Measurements from ENCODE around the gene NAB1. TPM values are rescaled to one million over a fixed set of nuclear protein-coding genes. Genes with fewer than 3 reads are reported as not detected.

The NAB1 gene
- total and polyA plus RNA-seq, 8 donors = 14.2 to 121 (median 35.3) TPM

DNA sequence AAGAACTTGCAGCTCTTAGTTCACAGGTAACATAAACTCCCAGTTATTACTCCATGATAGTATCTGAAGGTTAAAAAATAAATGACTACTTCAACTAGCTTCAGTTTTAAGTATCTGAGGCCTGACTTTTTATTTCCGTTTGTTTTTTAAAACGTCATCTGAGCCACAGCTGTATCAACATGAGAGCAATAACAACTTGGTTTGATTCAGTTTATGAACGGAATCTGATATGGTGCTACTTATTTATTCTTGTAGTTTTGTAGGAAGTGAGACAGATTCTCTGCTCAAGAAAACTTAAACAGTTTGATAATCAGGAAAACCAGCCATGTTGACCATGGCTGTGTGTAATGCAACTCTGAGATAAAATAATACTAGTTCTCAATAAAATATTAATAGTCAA, 34.9 kb downstream of the NAB1 start:
- peaks cover 0 to 38% (median 36%) of the 10 kb centered on the region in 4 donors for H3K36me3 ChIP-seq
- peaks cover 0 to 25% (median 7%) of the 10 kb centered on the region in 4 donors for H3K4me1 ChIP-seq
- no peak for TF ChIP-seq POLR2AphosphoS5 (IDR thresholded peaks at IDR 0.05)
- TF ChIP-seq POLR2A (IDR thresholded peaks at IDR 0.05) = no peak
- TF ChIP-seq, protein P1, sequence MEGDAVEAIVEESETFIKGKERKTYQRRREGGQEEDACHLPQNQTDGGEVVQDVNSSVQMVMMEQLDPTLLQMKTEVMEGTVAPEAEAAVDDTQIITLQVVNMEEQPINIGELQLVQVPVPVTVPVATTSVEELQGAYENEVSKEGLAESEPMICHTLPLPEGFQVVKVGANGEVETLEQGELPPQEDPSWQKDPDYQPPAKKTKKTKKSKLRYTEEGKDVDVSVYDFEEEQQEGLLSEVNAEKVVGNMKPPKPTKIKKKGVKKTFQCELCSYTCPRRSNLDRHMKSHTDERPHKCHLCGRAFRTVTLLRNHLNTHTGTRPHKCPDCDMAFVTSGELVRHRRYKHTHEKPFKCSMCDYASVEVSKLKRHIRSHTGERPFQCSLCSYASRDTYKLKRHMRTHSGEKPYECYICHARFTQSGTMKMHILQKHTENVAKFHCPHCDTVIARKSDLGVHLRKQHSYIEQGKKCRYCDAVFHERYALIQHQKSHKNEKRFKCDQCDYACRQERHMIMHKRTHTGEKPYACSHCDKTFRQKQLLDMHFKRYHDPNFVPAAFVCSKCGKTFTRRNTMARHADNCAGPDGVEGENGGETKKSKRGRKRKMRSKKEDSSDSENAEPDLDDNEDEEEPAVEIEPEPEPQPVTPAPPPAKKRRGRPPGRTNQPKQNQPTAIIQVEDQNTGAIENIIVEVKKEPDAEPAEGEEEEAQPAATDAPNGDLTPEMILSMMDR (IDR thresholded peaks at IDR 0.05) = no peak
- H3K4me3 ChIP-seq = no peak overlapping the region
- H3K27ac ChIP-seq = no peak overlapping the region
- no peaks in the 10 kb centered on the region for H3K27me3 ChIP-seq
- H3K9me3 ChIP-seq = no peaks in the 10 kb centered on the region
- WGBS, 5 donors = 16 to 44% (median 36%) methylated on average over 3 of the region's 3 CpGs
- intact Hi-C loops (cut with DNase I; ENCODE audit: low total_unique reads) = no loop called here
- DNase-seq = no peak

- no peak for TF ChIP-seq POLR2A (IDR thresholded peaks at IDR 0.05)
- TF ChIP-seq POLR2AphosphoS5 (IDR thresholded peaks at IDR 0.05) = no peak
- no peak for TF ChIP-seq EP300 (IDR thresholded peaks at IDR 0.05)
- TF ChIP-seq, protein P1 (IDR thresholded peaks at IDR 0.05) = no peak
- WGBS, 5 donors = 67 to 79% (median 74%) methylated on average over 2 of the region's 2 CpGs
- no peak overlapping the region for H3K27ac ChIP-seq
- intact Hi-C loops (cut with DNase I; ENCODE audit: low total_unique reads) = no loop called here
- no peak for DNase-seq
- H3K4me1 ChIP-seq = peaks cover 0 to 15% (median under 1%) of the 10 kb centered on the region in 4 donors
- H3K4me3 ChIP-seq = no peak overlapping the region
- H3K36me3 ChIP-seq = peaks cover 0 to 47% (median 42%) of the 10 kb centered on the region in 4 donors
- no peaks in the 10 kb centered on the region for H3K27me3 ChIP-seq
- no peaks in the 10 kb centered on the region for H3K9me3 ChIP-seq
Observed at GRCh38 chr2:190684931-190685330, 36.0 kb downstream of the NAB1 start.

- Histone ChIP-seq H3K27ac (no peak overlapping the region), H3K4me1 (peaks cover 0 to 11% (median 0%) of the 10 kb centered on the region in 4 donors), H3K36me3 (peaks cover 0 to 49% (median 46%) of the 10 kb centered on the region in 4 donors), H3K27me3 (no peaks in the 10 kb centered on the region), H3K9me3 (no peaks in the 10 kb centered on the region), H3K4me3 (no peak overlapping the region)
- intact Hi-C loops (cut with DNase I; ENCODE audit: low total_unique reads) = no loop called here
- 91 to 97% (median 94%) methylated on average over 3 of the region's 3 CpGs for WGBS, 5 donors
- TF ChIP-seq EP300 (IDR thresholded peaks at IDR 0.05) (no peak), POLR2AphosphoS5 (IDR thresholded peaks at IDR 0.05) (no peak), POLR2A (IDR thresholded peaks at IDR 0.05) (no peak)
- TF ChIP-seq, protein P1 (IDR thresholded peaks at IDR 0.05) = no peak
- DNase-seq = no peak
Observed at GRCh38 chr2:190685333-190685732, 36.5 kb downstream of the NAB1 start.

DNA sequence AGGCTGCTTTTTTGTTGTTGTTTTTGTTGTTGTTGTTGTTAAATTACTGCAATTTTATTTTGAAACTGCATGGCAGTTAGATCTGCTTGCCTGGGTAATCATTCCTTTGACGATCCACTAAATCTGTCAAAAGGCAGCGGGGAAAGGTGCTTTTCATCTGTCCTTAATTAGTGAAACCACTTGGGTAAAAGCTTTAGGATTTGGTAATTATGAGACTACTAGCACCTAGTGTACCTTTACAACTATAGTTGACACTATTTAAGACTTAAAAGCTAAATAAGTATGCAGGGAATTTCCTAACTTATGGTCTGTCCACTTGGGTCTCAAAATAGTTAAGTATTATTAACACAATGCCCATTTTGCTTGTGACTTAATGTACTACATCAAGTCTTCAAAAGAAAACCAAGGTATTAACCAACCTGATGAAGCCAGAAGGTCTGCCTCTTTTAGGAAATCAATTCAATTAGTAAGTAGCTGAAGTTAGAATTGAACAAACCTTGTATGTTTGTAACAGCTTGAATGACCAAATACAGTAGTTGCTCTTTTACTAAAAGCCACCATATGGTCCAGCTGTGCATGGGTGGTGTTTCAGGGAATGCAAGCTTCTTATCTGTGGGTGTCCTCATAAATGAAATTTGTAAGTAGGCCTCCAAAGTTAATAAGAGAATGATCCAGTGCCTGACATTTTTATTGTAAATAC, 44.8 kb downstream of the NAB1 start:
- no peak for DNase-seq
- H3K27me3 ChIP-seq = no peaks in the 10 kb centered on the region
- H3K36me3 ChIP-seq = peaks cover 0 to 37% (median 25%) of the 10 kb centered on the region in 4 donors
- WGBS, 5 donors = 85 to 93% (median 91%) methylated on average over 2 of the region's 2 CpGs
- no peak for TF ChIP-seq POLR2A (IDR thresholded peaks at IDR 0.05)
- no peak for TF ChIP-seq EP300 (IDR thresholded peaks at IDR 0.05)
- TF ChIP-seq, protein P1 (IDR thresholded peaks at IDR 0.05) = no peak
- TF ChIP-seq POLR2AphosphoS5 (IDR thresholded peaks at IDR 0.05) = no peak
- no peak overlapping the region for H3K4me3 ChIP-seq
- intact Hi-C loops (cut with DNase I; ENCODE audit: low total_unique reads) = no loop called here
- no peak overlapping the region for H3K27ac ChIP-seq
- H3K4me1 ChIP-seq = peaks cover 0 to 5% (median 0%) of the 10 kb centered on the region in 4 donors
- no peaks in the 10 kb centered on the region for H3K9me3 ChIP-seq

Data from stomach (tissue), 9 donors.